ENCODE data around the gene OSBPL10.
"Not testable (repeated sequence)": the region's sequence is repeated elsewhere in the genome, so short reads cannot be mapped to it uniquely, and the experiment has no call there.

The OSBPL10 gene

DNA sequence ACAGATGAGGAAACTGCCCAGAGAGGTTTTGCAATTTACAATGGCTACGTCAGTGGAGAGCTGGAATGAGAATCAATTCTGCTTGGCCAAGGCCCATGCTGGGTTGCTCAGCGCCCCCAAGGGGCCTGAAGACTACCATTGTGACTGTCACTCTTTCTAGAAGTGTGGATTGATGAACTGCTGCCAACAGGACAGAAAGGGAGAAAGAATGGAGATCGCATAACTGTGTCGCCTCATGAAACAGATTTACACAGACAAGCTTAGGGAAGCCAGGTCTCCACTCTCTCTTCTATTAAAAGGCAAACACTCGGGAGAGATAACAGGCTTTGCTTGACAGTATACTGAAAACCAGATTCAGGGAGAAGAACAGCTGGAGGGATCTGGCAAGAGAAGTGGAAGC, 288.3 kb downstream of the OSBPL10 start:
- no peak for FAIRE-seq

DNA sequence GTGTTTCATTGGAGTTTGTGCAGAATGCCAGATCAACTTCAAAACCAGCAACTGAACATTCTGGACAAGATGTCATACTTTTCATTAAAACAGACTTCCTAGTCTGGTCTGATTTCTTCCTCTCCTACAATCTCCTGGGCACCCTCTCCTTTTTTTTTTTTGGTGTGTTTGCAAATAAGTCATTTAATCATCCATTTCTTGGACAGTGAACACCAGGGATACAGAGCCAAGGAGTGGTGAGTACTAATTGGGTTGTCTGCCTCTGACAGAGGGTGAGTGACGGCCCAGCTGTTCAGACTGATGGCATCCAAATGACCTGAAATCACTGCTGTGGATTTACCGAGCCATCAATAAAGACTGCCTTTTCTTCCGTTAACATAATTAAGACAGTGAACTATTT, 290.3 kb downstream of the OSBPL10 start:
- no peak for FAIRE-seq

GRCh38 chr3:31689523-31689922, 291.5 kb downstream of the OSBPL10 start:
- FAIRE-seq: not testable (repeated sequence)

DNA sequence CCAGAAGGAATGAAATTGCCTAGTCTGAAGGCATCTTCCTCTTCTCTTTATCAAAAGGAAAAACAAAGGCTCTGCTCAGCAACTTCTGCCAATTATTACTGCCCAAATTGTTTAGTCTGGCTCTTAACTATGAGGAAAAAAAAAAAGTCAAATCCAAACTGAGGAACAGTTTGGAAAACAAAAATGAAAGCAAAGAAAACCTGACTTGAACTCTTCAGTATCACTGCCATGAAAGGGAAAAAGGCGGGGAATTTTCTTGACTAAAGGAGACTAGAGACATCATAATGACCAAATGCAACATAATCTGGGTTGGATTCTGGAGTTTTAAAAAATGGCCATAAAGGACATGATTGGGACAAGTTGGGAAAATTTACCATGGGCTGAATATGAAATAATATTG, 292.1 kb downstream of the OSBPL10 start:
- FAIRE-seq: no peak

DNA sequence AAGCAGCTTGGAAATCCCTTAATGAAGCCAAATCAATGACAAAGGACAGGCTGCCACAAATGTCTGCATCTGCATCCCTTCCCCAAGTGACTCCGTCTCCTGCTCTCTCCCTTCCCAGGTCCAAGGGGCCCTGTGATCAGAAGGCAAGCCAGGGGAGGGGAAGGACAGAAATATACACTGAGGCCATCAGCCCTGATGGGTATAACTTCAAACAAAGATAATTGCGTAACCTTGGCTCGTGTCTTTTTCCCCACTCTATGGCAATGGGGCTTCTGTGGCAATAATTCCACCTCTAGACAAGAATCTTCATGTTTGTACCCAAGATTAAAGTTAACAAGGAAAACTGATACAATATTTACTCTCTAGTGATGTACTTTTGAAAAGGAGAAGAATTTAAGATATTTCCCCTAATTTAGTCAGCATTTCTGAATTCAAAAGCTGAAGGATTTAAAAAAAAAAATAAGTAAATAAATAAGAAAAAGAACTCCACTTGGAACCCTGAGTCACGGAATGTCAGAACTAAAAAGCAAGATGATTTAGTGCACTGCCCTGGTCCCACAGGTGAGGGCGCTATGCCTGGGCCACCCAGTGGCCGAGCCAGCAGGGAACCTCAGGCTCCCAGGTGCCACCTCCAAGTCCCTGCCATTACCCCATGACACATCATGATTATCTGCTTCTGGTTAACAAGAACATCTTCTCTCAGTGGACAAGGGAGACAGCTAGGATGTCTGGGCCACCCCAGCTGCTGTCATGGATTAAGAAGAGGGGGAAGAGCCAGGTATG, 293.9 kb downstream of the OSBPL10 start:
- FAIRE-seq: no peak

DNA sequence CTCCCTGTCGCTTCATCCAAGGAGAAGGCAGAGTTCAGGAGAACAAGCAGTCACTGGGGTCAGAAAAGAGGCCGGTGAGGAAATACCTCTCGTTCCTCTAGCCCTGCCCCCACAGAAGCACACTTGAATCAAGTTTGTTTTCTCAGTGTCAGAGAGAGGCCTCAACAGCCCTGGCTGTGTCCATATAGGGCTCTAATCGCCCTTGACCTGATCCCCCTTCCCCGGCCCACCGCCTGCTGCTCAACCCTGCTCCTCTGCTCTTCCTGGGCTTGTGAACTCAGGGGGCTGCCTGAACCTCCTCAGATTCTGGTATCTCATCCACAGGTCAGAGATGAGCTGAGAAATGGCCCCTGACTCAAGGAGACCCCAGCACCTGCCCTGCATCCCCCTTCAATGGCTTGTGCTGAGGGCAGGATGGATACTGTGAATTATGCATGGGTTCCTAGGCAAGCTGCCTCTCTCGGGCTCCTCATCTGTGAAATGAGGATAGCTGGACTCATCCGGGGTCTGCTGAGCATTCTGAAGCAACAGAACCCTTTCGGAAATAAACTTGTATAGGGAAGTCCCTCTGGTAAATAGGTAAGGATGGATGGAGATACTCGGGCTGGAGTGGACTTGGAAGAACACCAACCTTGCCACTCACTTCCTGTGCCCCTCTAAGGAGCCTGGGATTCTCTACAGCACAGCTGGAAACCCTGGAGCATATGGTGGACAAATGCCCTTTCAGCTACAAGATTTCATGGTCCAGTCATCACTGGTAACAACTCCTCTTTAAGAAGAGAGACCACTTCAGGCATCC, 300.8 kb downstream of the OSBPL10 start:
- no peak for FAIRE-seq

DNA sequence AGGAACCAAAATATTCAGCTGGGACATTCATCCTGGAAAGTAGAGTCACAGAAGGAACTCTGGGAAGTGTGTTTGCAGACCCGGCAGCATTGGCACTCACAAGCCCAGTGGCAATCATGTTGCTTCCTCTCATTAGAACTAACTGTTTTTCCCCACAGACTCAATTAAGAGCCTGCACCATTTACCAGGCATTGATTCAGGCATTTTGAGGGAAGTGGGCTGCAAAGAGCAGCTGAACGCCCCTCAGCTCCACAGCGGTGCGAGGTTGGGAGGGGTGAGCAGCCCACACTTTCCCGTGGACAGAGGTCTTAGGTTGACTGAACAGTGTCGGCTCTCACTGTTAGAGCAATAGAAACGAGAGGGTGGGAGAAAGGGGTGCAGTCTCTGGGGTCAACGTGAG, 304.5 kb downstream of the OSBPL10 start:
- no peak for FAIRE-seq

GRCh38 chr3:31673950-31674349, 307.1 kb downstream of the OSBPL10 start:
- no peak for FAIRE-seq

GRCh38 chr3:31671976-31672375, 309.1 kb downstream of the OSBPL10 start:
- no peak for FAIRE-seq

- no peak for FAIRE-seq
These were observed 309.6 kb downstream of the OSBPL10 start for GRCh38 chr3:31671451-31671850.

- no peak for FAIRE-seq
These were observed 310.3 kb downstream of the OSBPL10 start for GRCh38 chr3:31670722-31671121.

DNA sequence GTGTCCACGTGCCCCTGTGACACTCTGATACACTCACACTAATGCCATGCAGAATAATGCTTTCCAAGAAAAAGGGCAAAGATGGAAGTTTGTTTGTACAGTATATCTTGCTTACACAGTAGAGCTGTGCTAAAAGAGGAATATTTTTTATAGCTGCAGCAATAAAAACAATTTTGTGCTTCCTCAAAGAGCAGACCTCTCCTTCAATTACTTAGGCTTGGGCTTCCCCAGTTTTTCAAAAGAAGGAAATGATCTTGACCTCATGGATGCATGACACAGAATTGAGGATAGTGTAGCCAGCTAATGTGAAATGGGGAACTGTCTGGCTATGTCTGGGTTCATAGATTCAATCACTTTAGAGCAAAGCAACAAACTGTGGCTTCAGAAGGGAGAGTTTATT, 310.9 kb downstream of the OSBPL10 start:
- no peak for FAIRE-seq

- no peak for FAIRE-seq
These were observed 312.8 kb downstream of the OSBPL10 start for GRCh38 chr3:31668242-31668641.

DNA sequence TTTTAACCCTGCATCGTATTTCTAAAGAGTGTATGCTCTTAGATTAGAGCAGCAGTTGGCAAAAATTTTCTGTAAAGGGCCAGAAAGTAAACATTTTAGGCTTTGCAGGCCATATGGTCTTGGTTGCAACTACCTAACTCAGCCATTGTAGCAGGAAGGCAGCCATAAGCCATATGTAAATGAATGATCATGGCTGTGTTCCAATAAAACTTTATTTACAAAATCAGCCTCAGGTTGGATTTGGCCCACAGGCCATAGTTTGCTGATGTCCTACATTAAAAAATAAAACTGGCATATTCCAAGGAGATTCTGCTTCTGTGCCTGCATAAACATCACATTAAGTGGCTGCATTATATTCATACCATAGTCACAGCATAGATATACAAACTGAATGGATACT, 313.5 kb downstream of the OSBPL10 start:
- no peak for FAIRE-seq

GRCh38 chr3:31664031-31664430, 317.0 kb downstream of the OSBPL10 start:
- no peak for FAIRE-seq

GRCh38 chr3:31661993-31662670, 318.9 kb downstream of the OSBPL10 start:
- no peak for FAIRE-seq

DNA sequence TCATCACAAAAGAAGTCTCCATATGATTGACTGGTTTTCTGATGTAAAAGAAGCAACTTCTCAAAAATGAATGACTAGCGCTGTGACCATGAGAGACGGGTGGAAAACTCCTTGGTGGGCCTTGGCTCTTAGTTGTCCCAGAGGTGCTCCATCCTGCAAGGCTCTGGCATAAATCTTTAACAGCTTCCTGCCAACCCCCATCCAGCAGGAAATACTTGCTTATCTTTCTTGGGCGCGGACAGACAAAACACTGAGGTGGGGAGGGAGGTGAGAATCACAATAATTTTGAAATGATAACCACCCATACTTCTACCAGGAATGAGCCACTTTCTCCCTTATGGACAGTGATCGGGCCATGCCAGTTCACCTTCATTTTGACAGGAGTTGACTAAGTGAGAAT, 319.8 kb downstream of the OSBPL10 start:
- no peak for FAIRE-seq

- no peak for FAIRE-seq
These were observed 321.8 kb downstream of the OSBPL10 start for GRCh38 chr3:31659246-31659645.

DNA sequence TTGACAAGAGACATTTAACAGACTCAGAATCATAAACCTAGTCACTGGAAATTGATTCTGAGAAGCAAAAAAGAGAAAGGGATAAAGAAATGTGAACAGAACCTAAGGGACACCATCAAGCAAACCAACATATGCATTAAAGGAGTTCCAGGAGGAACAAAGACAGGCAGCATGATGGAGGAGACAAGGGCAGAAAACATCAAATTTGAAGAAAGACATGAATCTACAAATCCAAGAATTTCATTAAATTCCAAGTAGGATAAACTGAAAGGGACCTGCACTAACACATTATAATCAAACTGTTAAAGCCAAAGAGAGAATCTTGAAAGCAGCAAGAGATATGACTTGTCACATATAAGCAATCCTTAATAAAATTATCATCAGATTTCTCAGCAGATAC, 326.1 kb downstream of the OSBPL10 start:
- FAIRE-seq: no peak

DNA sequence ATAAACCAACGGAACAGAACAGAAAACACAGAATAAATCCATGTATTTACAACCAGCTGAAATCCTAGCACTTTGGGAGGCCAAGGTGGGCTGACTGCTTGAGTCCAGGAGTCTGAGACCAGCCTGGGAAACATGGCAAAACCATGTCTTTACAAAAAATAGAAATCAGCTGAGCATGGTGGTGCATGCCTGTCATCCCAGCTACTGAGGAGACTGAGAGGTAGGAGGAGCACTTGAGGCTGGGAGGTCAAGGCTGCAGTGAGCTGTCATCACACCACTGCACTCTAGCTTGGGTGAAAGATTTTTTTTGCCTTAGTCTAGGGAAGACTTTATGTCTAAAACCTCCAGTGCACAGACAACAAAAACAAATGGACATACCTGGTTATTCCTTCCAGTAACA, 327.6 kb downstream of the OSBPL10 start:
- no peak for FAIRE-seq

DNA sequence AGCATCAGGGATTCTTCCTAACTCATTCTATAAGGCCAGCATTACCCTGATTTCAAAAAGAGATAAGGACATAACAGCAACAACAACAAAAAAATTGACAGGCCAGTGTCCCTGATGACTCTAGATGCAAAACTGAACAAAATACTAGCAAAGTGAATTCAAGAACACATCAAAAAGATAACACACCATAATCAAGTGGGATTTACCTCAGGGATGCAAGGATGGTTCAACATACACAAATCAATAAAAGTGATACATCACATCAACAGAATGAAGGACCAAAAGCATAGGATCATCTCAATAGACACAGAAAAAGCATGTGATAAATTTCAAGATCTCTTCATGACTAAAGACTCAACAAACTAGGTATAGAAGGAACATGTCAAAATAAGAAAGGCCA, 328.8 kb downstream of the OSBPL10 start:
- FAIRE-seq: no peak

GRCh38 chr3:31648286-31648968, 332.6 kb downstream of the OSBPL10 start:
- no peak for FAIRE-seq

GRCh38 chr3:31645256-31645655, 335.8 kb downstream of the OSBPL10 start:
- FAIRE-seq: no peak
